Measurements from ENCODE around the gene POLR2C. TPM values are rescaled to one million over a fixed set of nuclear protein-coding genes. Genes with fewer than 3 reads are reported as not detected.
"Not testable (repeated sequence)": the region's sequence is repeated elsewhere in the genome, so short reads cannot be mapped to it uniquely, and the experiment has no call there.

The POLR2C gene
- total RNA-seq, 4 donors from 2014 or later = 82.4 to 89.4 (median 85.4) TPM

DNA sequence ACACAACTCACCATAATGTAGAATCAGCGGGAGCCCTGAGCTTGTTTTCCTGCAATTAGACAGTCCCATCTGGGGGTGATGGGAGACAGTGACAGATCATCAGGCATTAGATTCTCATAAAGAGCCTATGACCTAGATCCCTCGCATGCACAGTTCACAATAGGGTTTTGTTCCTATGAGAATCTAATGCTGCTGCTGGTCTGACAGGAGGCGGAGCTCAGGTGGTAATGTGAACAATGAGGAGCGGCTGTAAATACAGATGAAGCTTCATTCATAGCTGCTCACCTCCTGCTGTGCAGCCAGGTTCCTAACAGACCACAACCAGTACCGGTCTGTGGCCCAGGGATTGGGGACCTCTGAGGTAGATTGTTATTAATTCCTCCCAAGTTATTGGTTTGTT is 26.8 kb downstream of the POLR2C start:
- ATAC-seq (ENCODE audit: low FRiP score) (no peak), DNase-seq (ENCODE audit: low spot score) (no peak)
- TF ChIP-seq, protein P1, sequence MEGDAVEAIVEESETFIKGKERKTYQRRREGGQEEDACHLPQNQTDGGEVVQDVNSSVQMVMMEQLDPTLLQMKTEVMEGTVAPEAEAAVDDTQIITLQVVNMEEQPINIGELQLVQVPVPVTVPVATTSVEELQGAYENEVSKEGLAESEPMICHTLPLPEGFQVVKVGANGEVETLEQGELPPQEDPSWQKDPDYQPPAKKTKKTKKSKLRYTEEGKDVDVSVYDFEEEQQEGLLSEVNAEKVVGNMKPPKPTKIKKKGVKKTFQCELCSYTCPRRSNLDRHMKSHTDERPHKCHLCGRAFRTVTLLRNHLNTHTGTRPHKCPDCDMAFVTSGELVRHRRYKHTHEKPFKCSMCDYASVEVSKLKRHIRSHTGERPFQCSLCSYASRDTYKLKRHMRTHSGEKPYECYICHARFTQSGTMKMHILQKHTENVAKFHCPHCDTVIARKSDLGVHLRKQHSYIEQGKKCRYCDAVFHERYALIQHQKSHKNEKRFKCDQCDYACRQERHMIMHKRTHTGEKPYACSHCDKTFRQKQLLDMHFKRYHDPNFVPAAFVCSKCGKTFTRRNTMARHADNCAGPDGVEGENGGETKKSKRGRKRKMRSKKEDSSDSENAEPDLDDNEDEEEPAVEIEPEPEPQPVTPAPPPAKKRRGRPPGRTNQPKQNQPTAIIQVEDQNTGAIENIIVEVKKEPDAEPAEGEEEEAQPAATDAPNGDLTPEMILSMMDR (IDR thresholded peaks at IDR 0.05) = no peak

DNA sequence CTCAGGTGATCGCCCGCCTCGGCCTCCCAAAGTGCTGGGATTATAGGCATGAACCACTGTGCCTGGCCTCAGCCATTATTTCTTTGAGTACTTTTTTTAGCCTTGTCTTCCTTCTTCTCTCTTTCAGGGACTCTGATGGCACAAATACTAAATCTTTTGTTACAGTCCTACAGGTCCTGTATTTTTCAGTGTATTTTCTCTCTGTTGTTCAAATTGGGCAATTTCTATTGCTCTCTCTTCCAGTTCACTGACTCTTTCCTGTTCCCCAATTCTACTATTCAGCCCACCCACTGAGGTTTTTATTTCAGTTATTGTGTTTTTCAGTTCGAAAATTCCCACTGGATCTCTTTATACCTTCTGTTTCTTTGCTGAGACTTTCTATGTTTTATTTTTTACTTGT is 31.3 kb downstream of the POLR2C start:
- DNase-seq (ENCODE audit: low spot score) (no peak), ATAC-seq (ENCODE audit: low FRiP score) (no peak)

DNA sequence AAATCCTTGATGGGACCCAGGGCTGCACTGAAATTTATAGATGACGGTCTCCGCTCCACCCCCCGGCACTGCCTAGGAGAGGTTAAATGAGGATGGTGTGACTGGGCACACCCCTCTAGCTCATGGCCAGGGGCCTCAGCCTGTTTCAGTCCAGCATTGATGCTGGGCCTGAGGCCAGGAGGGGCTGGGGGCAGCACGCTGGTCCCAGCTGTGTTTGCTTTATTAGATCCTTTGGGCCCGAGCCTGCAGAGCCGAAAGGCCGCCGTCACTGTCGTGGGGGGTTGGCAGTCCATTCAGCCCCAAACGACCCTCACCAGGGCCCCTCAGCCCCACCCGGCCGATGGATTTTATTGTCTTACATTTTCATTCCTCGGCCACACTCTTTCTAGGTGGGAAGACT is 34.6 kb downstream of the POLR2C start:
- TF ChIP-seq, protein P1 (IDR thresholded peaks at IDR 0.05) = no peak
- DNase-seq (ENCODE audit: low spot score) = no peak
- ATAC-seq (ENCODE audit: low FRiP score) = no peak

More for the DNA sequence above, 31.3 kb downstream of the POLR2C start:
- TF ChIP-seq, protein P1 (IDR thresholded peaks at IDR 0.05) = no peak

DNA sequence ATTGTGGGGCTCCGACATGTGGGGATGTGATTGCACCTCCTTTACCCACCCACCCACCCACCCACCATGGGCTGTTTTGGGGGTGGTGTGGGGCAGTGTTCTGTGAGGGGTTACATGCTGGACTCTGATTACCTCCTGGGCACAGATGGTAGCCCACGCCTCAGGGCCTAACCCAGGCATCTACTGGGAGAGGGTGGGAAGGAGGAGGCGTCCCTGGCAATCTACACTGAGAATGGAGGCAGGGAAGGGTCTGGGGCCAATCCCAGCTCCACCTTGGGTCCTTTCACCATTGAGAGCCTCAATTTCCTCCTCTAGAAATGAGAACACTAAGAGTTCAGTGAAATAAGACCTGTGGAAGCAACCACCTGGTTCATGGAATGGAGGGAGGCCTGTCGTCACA is 35.6 kb downstream of the POLR2C start:
- DNase-seq (ENCODE audit: low spot score) = no peak
- no peak for ATAC-seq (ENCODE audit: low FRiP score)
- TF ChIP-seq, protein P1 (IDR thresholded peaks at IDR 0.05) = no peak

DNA sequence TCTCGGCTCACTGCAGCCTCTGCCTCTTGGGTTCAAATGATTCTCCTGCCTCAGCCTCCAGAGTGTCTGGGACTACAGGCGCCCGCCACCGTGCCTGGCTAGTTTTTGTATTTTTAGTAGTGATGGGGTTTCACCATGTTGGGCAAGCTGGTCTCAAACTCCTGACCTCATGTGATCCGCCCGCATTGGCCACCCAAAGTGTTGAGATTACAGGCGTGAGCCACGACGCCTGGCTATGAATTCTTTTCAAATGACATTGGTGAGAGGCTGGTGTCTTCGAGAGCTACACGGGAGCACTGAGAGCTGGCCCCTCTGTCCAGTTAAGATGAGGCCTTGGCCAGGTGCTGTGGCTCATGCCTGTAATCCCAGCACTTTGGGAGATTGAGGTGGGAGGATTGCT is 37.5 kb downstream of the POLR2C start:
- ATAC-seq (ENCODE audit: low FRiP score); DNase-seq (ENCODE audit: low spot score): not testable (repeated sequence)

DNA sequence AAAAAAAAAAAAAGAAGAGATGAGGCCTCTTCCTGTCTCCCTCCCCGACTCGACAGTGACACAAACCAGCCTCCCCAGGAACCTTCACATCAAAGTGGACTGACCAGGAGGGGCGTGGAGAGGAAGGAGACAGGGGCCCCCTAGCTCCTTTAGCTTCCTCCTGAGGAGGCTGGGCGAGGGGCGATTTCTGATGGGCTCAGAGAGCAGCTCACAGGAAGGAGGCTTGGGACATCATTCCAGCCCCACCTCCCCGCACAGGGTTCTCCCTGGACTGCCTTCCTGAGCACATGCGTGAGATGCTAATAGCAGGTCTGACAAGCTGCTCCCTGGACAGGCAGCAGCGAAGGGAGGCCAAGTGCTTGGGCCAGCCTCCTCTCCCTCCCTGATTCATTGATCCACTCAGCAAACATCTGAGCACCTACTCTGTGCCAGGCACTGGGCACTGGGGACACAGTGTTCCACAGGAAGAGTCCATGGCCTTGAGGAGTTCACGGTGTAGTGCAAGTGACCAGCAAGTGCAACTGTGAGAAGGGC is 38.2 kb downstream of the POLR2C start:
- DNase-seq (ENCODE audit: low spot score) (no peak), ATAC-seq (ENCODE audit: low FRiP score) (no peak)
- TF ChIP-seq, protein P1 (IDR thresholded peaks at IDR 0.05) = no peak

DNA sequence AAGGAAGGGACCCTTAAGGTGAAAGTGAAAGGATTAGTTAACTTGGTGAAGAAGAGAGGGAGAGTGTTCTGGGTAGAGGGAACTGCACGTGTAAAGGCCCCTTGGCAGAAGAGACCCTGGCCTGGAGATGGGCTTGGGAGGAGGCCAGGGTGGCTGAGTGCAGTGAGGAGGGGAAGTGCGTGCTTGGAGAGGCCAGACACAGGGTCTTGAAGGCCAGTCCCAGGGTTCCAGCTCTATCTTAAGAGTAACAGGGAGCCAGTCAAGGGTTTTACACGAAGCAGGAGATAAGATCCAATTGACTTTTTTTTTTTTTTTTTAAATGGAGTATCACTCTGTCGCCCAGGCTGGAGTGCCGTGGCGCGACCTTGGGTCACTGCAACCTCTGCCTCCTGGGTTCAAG is 39.0 kb downstream of the POLR2C start:
- ATAC-seq (ENCODE audit: low FRiP score) (no peak), DNase-seq (ENCODE audit: low spot score) (no peak)
- TF ChIP-seq, protein P1 (IDR thresholded peaks at IDR 0.05) = no peak
